Right lobe of liver (tissue), 6 donors: ENCODE measurements around the gene ERGIC1. TPM values are rescaled to one million over a fixed set of nuclear protein-coding genes. Genes with fewer than 3 reads are reported as not detected.
A peak's percentile ranks its signal among the peaks of the same experiment; 100 is the strongest.
"Not testable (repeated sequence)": the region's sequence is repeated elsewhere in the genome, so short reads cannot be mapped to it uniquely, and the experiment has no call there.

Source experiments
- ATAC-seq, 4 donors: fragments of 200-7000 bp; cut with Tn5 transposase; one replicate each; pipeline ENCODE4 v1.9.1; 2020; ENCODE audit warnings: mild to moderate bottlenecking in 4 of 4, moderate library complexity in 4 of 4
- DNase-seq, 3 donors: peaks; one replicate each; pipeline ENCODE4 v3.0.0-alpha.2; 2020
- H3K27ac ChIP-seq, 3 donors: fragments of 200-600 bp; one replicate each; pipeline ENCODE4 v1.8.0; 2022
- H3K27me3 ChIP-seq, 2 donors: fragments of 200-600 bp; one replicate each; pipeline ENCODE4 v1.8.0; 2022
- H3K36me3 ChIP-seq, 4 donors: fragments of 200-600 bp; sonication (generic) in 1 of 4; one replicate each; pipeline versions ENCODE4 v1.5.1 to v1.8.0; 2017 to 2022; ENCODE audit warnings: control low read depth in 1 of 4
- H3K4me1 ChIP-seq, 4 donors: fragments of 200-600 bp; sonication (generic) in 1 of 4; one replicate each; pipeline versions ENCODE4 v1.5.1 to v1.8.0; 2017 to 2022; ENCODE audit warnings: control low read depth in 1 of 4
- H3K4me3 ChIP-seq, 3 donors: fragments of 200-600 bp; one replicate each; pipeline ENCODE4 v1.8.0; 2022
- H3K9me3 ChIP-seq, 4 donors: fragments of 200-600 bp; sonication (generic) in 1 of 4; one replicate each; pipeline versions ENCODE4 v1.5.1 to v1.8.0; 2017 to 2022; ENCODE audit warnings: control low read depth in 1 of 4
- POLR2A ChIP-seq: fragments of 450-650 bp; IDR thresholded peaks from one replicate; pipeline ENCODE4 v1.6.1; 2017; ENCODE audit warnings: antibody characterized with exemption, mild to moderate bottlenecking
- WGBS: methylation state at CpG from one replicate; pipeline ENCODE4 v1.1.6; 2018; ENCODE audit warnings: low coverage, low lambda C conversion rate; ENCODE audit not compliant: insufficient coverage; ENCODE audit errors: missing lambda C conversion rate; 5-methylcytosine and 5-hydroxymethylcytosine counted together
- intact Hi-C, 2 donors: fragments of 100-400 bp; cut with DNase I; formaldehyde crosslinking; loops; one replicate each; pipeline versions ENCODE4 v1.11.2 to v1.14.1; 2022
- total RNA-seq, 6 experiments: library from RNA; depleted of rRNA in 2 of 6; stranded (reverse); fragments of >200 nt in 2 of 6; fragmentation: NEBNext Ultra II Directional in 3 of 6; extraction: Animal tissue kit (Norgen Biotek cat#: 25700) in 3 of 6; gene quantifications; one replicate each; pipeline versions ENCODE4 v1.1.0 to v1.2.4, GENCODE V29; 2016 to 2023
- TF ChIP-seq, protein P1 (sequence below), 4 donors: fragments of 200-600 bp in 3 of 4; fragments of 450-650 bp in 1 of 4; IDR thresholded peaks; one replicate each; pipeline versions ENCODE4 v1.5.1 to v1.8.0; 2016 to 2022; ENCODE audit warnings: antibody characterized with exemption in 4 of 4, mild to moderate bottlenecking in 2 of 4
- donor health status: DM: no; HTN: yes; CAD: no.
- donor health status: DM: no; HTN: no; CAD: no.
- donor health status: DM: no; HTN: no; CAD: no.
- donor health status: DM: no; HTN: yes; CAD: no.
- donor health status: DM: no; HTN: yes; CAD: no.

ERGIC1 gene
- total RNA-seq, 6 experiments from 2014 or later: 103 to 264 (median 154) TPM

DNA sequence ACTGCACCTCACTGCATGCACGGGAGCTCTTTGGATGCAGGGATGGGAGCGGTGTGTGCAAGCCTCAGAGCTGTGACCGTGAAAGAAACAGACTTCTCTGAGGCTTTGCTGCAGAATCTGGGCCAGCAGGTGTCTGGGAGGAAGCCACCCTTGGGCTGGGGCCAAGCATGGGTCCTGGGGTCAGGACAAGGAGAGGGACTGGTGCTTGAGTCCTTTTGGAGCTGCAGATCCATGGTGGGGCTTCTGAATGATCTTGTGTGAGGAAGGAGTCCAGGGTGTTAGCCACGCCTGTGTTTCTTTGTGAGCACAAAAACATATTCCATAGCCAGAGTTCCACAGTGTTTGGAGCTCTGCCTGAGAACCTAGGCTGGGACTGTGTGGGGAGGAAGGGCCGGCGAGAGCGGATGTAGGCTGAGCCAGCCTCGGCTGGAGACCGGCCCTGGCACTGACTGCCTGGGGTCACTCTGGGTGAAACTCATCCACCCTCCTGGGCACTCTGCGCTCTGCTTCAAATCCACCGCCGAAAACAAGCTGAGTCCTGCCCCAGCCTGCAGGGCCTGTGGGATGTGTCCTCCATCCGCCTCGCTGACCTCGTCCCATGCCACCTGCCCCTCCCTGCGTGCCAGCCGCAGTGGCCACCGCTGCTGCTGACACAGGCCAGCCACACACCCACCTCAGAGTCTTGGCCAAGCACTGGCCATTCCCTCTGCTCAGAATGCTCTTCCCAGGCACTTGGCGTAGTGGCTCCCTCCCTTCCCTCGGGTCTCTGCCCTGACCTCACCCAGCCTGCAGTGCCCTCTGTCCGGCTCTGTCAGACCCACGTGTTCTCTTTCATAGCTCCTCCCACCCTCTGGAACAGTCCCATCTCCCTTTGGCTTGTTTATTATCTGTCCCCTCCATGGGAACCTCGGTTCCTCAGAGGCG, 26.7 kb downstream of the ERGIC1 start:
- ATAC-seq (peak; percentile 70 to 80 (median 74)), DNase-seq (peak; percentile 86 to 97 (median 96))
- TF ChIP-seq, protein P1, sequence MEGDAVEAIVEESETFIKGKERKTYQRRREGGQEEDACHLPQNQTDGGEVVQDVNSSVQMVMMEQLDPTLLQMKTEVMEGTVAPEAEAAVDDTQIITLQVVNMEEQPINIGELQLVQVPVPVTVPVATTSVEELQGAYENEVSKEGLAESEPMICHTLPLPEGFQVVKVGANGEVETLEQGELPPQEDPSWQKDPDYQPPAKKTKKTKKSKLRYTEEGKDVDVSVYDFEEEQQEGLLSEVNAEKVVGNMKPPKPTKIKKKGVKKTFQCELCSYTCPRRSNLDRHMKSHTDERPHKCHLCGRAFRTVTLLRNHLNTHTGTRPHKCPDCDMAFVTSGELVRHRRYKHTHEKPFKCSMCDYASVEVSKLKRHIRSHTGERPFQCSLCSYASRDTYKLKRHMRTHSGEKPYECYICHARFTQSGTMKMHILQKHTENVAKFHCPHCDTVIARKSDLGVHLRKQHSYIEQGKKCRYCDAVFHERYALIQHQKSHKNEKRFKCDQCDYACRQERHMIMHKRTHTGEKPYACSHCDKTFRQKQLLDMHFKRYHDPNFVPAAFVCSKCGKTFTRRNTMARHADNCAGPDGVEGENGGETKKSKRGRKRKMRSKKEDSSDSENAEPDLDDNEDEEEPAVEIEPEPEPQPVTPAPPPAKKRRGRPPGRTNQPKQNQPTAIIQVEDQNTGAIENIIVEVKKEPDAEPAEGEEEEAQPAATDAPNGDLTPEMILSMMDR (IDR thresholded peaks at IDR 0.05): no peak
- peak; percentile 81 for TF ChIP-seq POLR2A
- Histone ChIP-seq H3K27ac (peak overlapping the region; percentile 87 to 89 (median 89)), H3K4me3 (peak overlapping the region in 2 of 3 donors; percentile 7 to 34), H3K9me3 (no peaks in the 10 kb centered on the region), H3K4me1 (peaks cover 8 to 61% (median 35%) of the 10 kb centered on the region in 4 donors), H3K36me3 (peaks cover 0 to 4% (median 0%) of the 10 kb centered on the region in 4 donors), H3K27me3 (no peaks in the 10 kb centered on the region)
- 21% methylated on average over 16 of the region's 24 CpGs for WGBS
- intact Hi-C loops: no loop called here

DNA sequence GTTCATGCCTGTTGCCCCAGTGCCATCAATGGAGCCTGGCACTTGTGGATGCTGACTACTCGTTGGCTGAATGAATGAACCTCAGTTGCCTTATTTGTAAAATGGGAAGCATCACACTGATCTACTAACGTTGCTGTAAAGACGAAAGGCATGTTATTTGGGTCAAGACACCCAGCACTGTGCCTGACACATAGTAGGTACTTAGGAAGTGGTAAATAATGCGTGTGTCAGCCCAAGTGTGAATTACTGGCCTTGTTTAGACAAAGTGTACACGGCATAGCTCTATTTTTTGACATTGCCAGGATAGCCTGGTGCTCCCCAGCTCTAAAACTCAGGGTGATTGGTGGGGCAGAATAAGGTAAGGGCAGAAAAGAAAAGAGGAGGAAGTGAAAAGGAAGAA, 27.4 kb downstream of the ERGIC1 start:
- Histone ChIP-seq H3K27ac (peak overlapping the region; percentile 87 to 89 (median 89)), H3K4me1 (peaks cover 8 to 56% (median 31%) of the 10 kb centered on the region in 4 donors)
- 19% methylated on average over 5 of the region's 5 CpGs for WGBS

GRCh38 chr5:172862165-172862801, 28.2 kb downstream of the ERGIC1 start:
- ATAC-seq (no peak), DNase-seq (no peak)
- WGBS: 47% methylated on average over 4 of the region's 5 CpGs
- TF ChIP-seq POLR2A: no peak
- TF ChIP-seq, protein P1 (IDR thresholded peaks at IDR 0.05): no peak
- peaks cover 0 to 4% (median 0%) of the 10 kb centered on the region in 4 donors for H3K36me3 ChIP-seq
- H3K9me3 ChIP-seq: no peaks in the 10 kb centered on the region
- H3K27ac ChIP-seq: peak overlapping the region; percentile 87 to 89 (median 89)
- no peak overlapping the region for H3K4me3 ChIP-seq
- H3K4me1 ChIP-seq: peaks cover 8 to 63% (median 32%) of the 10 kb centered on the region in 4 donors
- H3K27me3 ChIP-seq: no peaks in the 10 kb centered on the region
- intact Hi-C loops: no loop called here

More for the DNA sequence above, 27.4 kb downstream of the ERGIC1 start:
- Histone ChIP-seq H3K9me3 (no peaks in the 10 kb centered on the region), H3K27me3 (no peaks in the 10 kb centered on the region), H3K4me3 (no peak overlapping the region), H3K36me3 (peaks cover 0 to 4% (median 0%) of the 10 kb centered on the region in 4 donors)
- no peak for DNase-seq
- ATAC-seq: no peak
- TF ChIP-seq, protein P1 (IDR thresholded peaks at IDR 0.05): no peak
- no peak for TF ChIP-seq POLR2A
- intact Hi-C loops: no loop called here

DNA sequence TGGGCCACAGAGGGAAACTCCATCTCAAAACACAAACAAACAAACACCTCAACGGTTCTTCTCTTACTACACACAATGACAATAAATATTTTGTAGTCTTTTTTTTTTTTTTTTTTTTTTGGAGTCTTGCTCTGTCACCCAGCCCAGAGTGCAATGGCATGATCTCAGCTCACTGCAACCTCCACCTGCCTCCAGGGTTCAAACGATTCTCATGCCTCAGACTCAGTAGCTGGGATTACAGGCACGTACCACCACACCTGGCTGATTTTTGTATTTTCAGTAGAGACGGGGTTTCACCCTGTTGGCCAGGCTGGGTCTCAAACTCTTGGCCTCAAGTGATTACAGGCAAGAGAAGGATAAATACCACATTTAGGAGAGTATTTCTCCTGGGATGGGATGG, 30.1 kb downstream of the ERGIC1 start:
- DNase-seq, H3K36me3 ChIP-seq, H3K27me3 ChIP-seq, intact Hi-C loops, H3K9me3 ChIP-seq, ATAC-seq, H3K27ac ChIP-seq, H3K4me3 ChIP-seq: not testable (repeated sequence)
- peaks cover 8 to 65% (median 34%) of the 10 kb centered on the region in 4 donors for H3K4me1 ChIP-seq
- 38% methylated on average over 4 of the region's 4 CpGs for WGBS
